Measurements from ENCODE around the gene POC1A. TPM values are rescaled to one million over a fixed set of nuclear protein-coding genes. Genes with fewer than 3 reads are reported as not detected.

Gene POC1A
- total and polyA plus RNA-seq, 2 of the 8 experiments (the other 6 are each of a cell fraction or from before 2014, with no cell fraction given): 35.7 to 39.2 TPM

- Histone ChIP-seq H3K14ac (ENCODE audit: insufficient read length) (no peak overlapping the region), H3K4ac (replicated peaks; ENCODE audit: insufficient read length, low read depth, low read length) (no peak overlapping the region), H3K79me1 (ENCODE audit: low read depth, low read length) (no peaks in the 10 kb centered on the region; the same call in 1 of the 2 replicates), H4K5ac (ENCODE audit: insufficient read length, low read depth, low read length) (no peak overlapping the region), H3K18ac (ENCODE audit: extremely low read depth, low read length) (no peak overlapping the region; the same call in 1 of the 2 replicates), H2AK5ac (ENCODE audit: low read depth, low read length) (no peak overlapping the region), H3K4me1 (replicated peaks in 1 of 4; ENCODE audit: control insufficient read depth in 3 of 4, insufficient read depth in 4 of 4, low read length in 3 of 4) (peaks cover 0 to 10% (median 5%) of the 10 kb centered on the region in 4 experiments; a peak in 6 of 7 replicates), H3K23me2 (ENCODE audit: low read depth, low read length) (no peaks in the 10 kb centered on the region), H3K56ac (replicated peaks; ENCODE audit: insufficient read length, low read depth, low read length) (no peak overlapping the region), H3K23ac (ENCODE audit: insufficient read length) (no peak overlapping the region), H3K36me3 (ENCODE audit: control insufficient read depth in 2 of 4, insufficient read depth in 4 of 4, low read length in 3 of 4) (no peaks in the 10 kb centered on the region), H3K4me2 (ENCODE audit: insufficient read depth in 1 of 2, low read depth in 2 of 2, low read length in 2 of 2) (no peak overlapping the region), H4K8ac (ENCODE audit: extremely low read depth, insufficient read depth, low read length) (no peak overlapping the region), H3K9me3 (ENCODE audit: insufficient read depth in 2 of 2, low read depth in 1 of 2, low read length in 1 of 2) (no peaks in the 10 kb centered on the region), H3K79me2 (ENCODE audit: control insufficient read depth in 1 of 2, insufficient read depth in 2 of 2, low read length in 2 of 2) (no peaks in the 10 kb centered on the region), H3K9ac (replicated peaks in 1 of 4; ENCODE audit: extremely low read depth in 1 of 4, low read depth in 3 of 4, low read length in 3 of 4) (no peak overlapping the region), H3K27ac (ENCODE audit: low read depth, low read length) (no peak overlapping the region), H3K4me3 (ENCODE audit: extremely low read depth in 1 of 4, insufficient read depth in 2 of 4, low read depth in 3 of 4, low read length in 4 of 4) (no peak overlapping the region), H4K20me1 (replicated peaks in 1 of 2; ENCODE audit: control insufficient read depth in 1 of 2, insufficient read depth in 2 of 2, low read length in 2 of 2) (no peaks in the 10 kb centered on the region), H2BK120ac (replicated peaks; ENCODE audit: low read depth, low read length) (no peak overlapping the region), H3K27me3 (replicated peaks in 1 of 4; ENCODE audit: control insufficient read depth in 3 of 4, extremely low read depth in 1 of 4, insufficient read depth in 3 of 4, low read length in 3 of 4) (peaks cover 0 to 3% (median under 1%) of the 10 kb centered on the region in 4 experiments; a peak in 4 of 7 replicates), H4K91ac (replicated peaks; ENCODE audit: insufficient read length, low read length) (no peak overlapping the region), H2BK5ac (ENCODE audit: low read depth, low read length) (no peak overlapping the region), H2BK12ac (ENCODE audit: low read depth, low read length) (no peak overlapping the region), H2BK20ac (ENCODE audit: low read length) (no peak overlapping the region), H2BK15ac (ENCODE audit: low read length) (no peak overlapping the region), H2AFZ (ENCODE audit: low read length) (no peak overlapping the region)
- POLR2A ChIA-PET (ENCODE audit: partially characterized antibody): interaction anchor here (0.9 to 1.6 kb wide), 3 partner anchors 39 to 201 kb away, joined by 3 to 5 read pairs (median 3); partner anchors contain the start of genes POC1A and WDR82
- WGBS, 2 experiments (ENCODE audit: extremely low coverage in 1 of 2, insufficient coverage in 1 of 2, insufficient read length in 1 of 2, insufficient replicate concordance in 2 of 2, low coverage in 1 of 2, low lambda C conversion rate in 2 of 2, missing lambda C conversion rate in 1 of 2): 93% methylated on average over 18 of the region's 18 CpGs; no CpG with 5 or more reads in 1 of the 2 experiments
- FAIRE-seq (no peak), DNase-seq (ENCODE audit: low read depth in 1 of 2, low spot score in 2 of 2) (no peak)
- CTCF ChIA-PET (ENCODE audit: partially characterized antibody): interaction anchor here (0.7 to 1.4 kb wide), 4 partner anchors 32 to 185 kb away, joined by 3 read pairs; no protein-coding TSS in a partner anchor
- TF ChIP-seq POU5F1 (IDR thresholded peaks at IDR 0.05; ENCODE audit: low read depth, low read length): no peak
- TF ChIP-seq HDAC6 (IDR thresholded peaks at IDR 0.05; ENCODE audit: low read depth, low read length): no peak
- no peak for TF ChIP-seq RBBP5 (IDR thresholded peaks at IDR 0.05; ENCODE audit: borderline replicate concordance, low read depth, low read length)
- TF ChIP-seq, protein P1, sequence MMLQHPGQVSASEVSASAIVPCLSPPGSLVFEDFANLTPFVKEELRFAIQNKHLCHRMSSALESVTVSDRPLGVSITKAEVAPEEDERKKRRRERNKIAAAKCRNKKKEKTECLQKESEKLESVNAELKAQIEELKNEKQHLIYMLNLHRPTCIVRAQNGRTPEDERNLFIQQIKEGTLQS (IDR thresholded peaks at IDR 0.05; ENCODE audit: insufficient read depth, low read depth, low read length): no peak
- no peak for TF ChIP-seq CHD2 (IDR thresholded peaks at IDR 0.05; ENCODE audit: low read length)
- TF ChIP-seq CREB1 (IDR thresholded peaks at IDR 0.05): no peak
Measured at GRCh38 chr3:52193065-52193464, 38.8 kb upstream of the POC1A start.

Measured in H1 (cell line).